Neural progenitor cell (in vitro differentiated cells): Measurements from ENCODE around the gene MRTO4.
"Not testable (repeated sequence)": the region's sequence is repeated elsewhere in the genome, so short reads cannot be mapped to it uniquely, and the experiment has no call there.

Experiments
- EZH2 ChIP-seq: fragments of 200-600 bp; sonication (generic); IDR thresholded peaks from 2 replicates; pipeline ENCODE4 v1.6.1; 2017; ENCODE audit warnings: antibody characterized with exemption, mild to moderate bottlenecking, moderate library complexity
- TF ChIP-seq, protein P1 (sequence below): fragments of 200-600 bp; sonication (generic); IDR thresholded peaks from 2 replicates; pipeline ENCODE4 v1.5.1; 2017; ENCODE audit warnings: antibody characterized with exemption, mild to moderate bottlenecking

DNA sequence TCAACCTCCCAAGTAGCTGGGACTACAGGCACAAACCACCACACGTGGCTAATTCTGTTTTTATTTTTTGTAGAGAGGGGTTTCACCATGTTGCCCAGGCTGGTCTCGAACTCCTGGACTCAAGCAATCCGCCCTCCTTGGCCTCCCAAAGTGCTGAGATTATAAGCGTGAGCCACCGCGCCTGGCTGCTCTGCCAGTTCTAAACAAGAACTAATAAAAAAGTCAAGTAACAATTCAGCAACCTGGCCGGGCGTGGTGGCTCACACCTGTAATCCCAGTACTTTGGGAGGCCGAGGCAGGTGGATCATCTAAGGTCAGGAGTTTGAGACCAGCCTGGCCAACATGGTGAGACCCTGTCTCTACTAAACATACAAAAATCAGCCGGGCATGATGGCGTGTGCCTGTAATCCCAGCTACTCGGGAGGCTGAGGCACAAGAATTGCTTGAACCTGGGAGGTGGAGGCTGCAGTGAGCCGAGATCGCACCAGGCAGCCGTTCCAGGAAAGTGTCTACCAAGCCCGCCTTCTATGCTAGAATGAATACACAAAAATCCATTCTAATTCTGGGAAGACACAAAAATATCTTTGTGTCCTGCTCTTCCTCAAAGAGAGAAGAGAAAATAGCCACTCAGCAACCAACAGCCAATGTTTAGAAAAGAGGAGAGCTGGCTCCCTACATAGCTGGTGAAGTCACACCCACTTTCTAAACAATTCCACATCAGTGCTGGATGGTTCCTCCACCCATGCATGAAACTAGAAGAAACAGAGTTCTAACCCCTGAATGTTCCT is 19.7 kb upstream of the MRTO4 start:
- TF ChIP-seq, protein P1, sequence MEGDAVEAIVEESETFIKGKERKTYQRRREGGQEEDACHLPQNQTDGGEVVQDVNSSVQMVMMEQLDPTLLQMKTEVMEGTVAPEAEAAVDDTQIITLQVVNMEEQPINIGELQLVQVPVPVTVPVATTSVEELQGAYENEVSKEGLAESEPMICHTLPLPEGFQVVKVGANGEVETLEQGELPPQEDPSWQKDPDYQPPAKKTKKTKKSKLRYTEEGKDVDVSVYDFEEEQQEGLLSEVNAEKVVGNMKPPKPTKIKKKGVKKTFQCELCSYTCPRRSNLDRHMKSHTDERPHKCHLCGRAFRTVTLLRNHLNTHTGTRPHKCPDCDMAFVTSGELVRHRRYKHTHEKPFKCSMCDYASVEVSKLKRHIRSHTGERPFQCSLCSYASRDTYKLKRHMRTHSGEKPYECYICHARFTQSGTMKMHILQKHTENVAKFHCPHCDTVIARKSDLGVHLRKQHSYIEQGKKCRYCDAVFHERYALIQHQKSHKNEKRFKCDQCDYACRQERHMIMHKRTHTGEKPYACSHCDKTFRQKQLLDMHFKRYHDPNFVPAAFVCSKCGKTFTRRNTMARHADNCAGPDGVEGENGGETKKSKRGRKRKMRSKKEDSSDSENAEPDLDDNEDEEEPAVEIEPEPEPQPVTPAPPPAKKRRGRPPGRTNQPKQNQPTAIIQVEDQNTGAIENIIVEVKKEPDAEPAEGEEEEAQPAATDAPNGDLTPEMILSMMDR: not testable (repeated sequence)
- TF ChIP-seq EZH2: not testable (repeated sequence)
